ENCODE measurements around the gene PRKD3. TPM values are rescaled to one million over a fixed set of nuclear protein-coding genes. Genes with fewer than 3 reads are reported as not detected.

Gene PRKD3
- total and polyA plus RNA-seq, 2 of the 13 experiments (the other 11 are each of a cell fraction or from before 2014, with no cell fraction given) = 11.6 to 38.4 TPM

DNA sequence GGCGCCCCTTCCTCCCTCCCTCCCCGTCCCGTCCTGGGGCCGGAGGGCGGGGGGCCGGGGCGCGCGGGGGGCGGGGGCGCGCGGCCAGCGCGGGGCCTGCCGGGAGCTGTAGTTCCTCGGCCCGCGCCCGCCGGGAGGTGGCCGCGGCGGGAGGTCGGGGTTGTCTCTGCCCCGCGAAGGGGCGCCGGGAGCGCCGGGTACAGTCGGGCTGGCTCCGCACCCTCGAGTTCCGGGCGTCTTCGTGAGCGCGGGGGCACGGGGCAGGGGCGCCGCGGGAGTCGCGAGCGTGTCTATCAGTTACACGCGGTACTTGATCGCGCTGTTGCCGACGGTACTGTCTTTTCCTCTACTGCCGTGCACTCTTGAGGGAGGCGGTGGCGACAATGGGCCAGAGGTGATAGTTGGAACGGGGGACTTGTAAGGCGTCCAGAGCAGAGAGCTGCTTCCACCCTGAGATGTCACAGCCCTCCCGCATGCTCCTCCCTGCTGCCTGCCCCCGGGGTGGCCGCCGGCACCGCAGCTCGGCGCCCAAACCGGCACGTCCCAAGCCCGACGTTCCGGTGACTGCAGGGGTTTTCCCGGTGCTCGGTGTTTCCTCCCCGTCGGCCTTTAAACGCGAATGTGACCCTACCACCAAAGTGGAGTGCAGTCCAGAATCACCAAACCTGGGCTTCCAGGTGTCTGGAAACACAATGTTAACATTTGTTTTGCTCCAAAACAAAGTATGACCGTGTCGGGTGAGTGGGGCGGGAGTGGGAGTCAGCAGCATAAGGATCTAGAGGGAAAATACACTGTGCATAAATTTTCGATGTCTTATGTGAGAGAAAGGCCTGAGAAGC lies at the start of gene PRKD3 (continued):
- TF ChIP-seq, protein P1, sequence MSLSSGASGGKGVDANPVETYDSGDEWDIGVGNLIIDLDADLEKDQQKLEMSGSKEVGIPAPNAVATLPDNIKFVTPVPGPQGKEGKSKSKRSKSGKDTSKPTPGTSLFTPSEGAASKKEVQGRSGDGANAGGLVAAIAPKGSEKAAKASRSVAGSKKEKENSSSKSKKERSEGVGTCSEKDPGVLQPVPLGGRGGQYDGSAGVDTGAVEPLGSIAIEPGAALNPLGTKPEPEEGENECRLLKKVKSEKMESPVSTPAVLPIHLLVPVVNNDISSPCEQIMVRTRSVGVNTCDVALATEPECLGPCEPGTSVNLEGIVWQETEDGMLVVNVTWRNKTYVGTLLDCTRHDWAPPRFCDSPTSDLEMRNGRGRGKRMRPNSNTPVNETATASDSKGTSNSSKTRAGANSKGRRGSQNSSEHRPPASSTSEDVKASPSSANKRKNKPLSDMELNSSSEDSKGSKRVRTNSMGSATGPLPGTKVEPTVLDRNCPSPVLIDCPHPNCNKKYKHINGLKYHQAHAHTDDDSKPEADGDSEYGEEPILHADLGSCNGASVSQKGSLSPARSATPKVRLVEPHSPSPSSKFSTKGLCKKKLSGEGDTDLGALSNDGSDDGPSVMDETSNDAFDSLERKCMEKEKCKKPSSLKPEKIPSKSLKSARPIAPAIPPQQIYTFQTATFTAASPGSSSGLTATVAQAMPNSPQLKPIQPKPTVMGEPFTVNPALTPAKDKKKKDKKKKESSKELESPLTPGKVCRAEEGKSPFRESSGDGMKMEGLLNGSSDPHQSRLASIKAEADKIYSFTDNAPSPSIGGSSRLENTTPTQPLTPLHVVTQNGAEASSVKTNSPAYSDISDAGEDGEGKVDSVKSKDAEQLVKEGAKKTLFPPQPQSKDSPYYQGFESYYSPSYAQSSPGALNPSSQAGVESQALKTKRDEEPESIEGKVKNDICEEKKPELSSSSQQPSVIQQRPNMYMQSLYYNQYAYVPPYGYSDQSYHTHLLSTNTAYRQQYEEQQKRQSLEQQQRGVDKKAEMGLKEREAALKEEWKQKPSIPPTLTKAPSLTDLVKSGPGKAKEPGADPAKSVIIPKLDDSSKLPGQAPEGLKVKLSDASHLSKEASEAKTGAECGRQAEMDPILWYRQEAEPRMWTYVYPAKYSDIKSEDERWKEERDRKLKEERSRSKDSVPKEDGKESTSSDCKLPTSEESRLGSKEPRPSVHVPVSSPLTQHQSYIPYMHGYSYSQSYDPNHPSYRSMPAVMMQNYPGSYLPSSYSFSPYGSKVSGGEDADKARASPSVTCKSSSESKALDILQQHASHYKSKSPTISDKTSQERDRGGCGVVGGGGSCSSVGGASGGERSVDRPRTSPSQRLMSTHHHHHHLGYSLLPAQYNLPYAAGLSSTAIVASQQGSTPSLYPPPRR (CRISPR knock-in tag; IDR thresholded peaks at IDR 0.05; ENCODE audit: borderline replicate concordance) = peak; percentile 38; the same call in 1 of the 2 replicates
- TF ChIP-seq ZNF781 (CRISPR knock-in tag; IDR thresholded peaks at IDR 0.05; ENCODE audit: borderline replicate concordance, not compliant biosample characterization) = no peak
- TF ChIP-seq ZNF501 (CRISPR knock-in tag; IDR thresholded peaks at IDR 0.05) = peak; percentile 19; the same call in 1 of the 2 replicates
- TF ChIP-seq GPN1 (CRISPR knock-in tag; IDR thresholded peaks at IDR 0.05; ENCODE audit: borderline replicate concordance) = 0 out of 2 replicates have a peak, but pooled peaks have one; percentile 40
- no peak for TF ChIP-seq ZNF460 (CRISPR knock-in tag; IDR thresholded peaks at IDR 0.05; ENCODE audit: borderline replicate concordance)
- TF ChIP-seq SOX5 (CRISPR knock-in tag; IDR thresholded peaks at IDR 0.05; ENCODE audit: borderline replicate concordance) = no peak
- TF ChIP-seq ELF1 (CRISPR knock-in tag; IDR thresholded peaks at IDR 0.05) = no peak
- no peak for TF ChIP-seq ZNF598 (CRISPR knock-in tag; IDR thresholded peaks at IDR 0.05; ENCODE audit: borderline replicate concordance)
- no peak for TF ChIP-seq YEATS2 (CRISPR knock-in tag; IDR thresholded peaks at IDR 0.05; ENCODE audit: borderline replicate concordance)
- TF ChIP-seq, protein P2, sequence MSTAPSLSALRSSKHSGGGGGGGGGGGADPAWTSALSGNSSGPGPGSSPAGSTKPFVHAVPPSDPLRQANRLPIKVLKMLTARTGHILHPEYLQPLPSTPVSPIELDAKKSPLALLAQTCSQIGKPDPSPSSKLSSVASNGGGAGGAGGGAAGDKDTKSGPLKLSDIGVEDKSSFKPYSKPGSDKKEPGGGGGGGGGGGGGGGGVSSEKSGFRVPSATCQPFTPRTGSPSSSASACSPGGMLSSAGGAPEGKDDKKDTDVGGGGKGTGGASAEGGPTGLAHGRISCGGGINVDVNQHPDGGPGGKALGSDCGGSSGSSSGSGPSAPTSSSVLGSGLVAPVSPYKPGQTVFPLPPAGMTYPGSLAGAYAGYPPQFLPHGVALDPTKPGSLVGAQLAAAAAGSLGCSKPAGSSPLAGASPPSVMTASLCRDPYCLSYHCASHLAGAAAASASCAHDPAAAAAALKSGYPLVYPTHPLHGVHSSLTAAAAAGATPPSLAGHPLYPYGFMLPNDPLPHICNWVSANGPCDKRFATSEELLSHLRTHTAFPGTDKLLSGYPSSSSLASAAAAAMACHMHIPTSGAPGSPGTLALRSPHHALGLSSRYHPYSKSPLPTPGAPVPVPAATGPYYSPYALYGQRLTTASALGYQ (CRISPR knock-in tag; IDR thresholded peaks at IDR 0.05) = no peak
- TF ChIP-seq KDM4B (CRISPR knock-in tag; IDR thresholded peaks at IDR 0.05) = no peak
- TF ChIP-seq, protein P3, sequence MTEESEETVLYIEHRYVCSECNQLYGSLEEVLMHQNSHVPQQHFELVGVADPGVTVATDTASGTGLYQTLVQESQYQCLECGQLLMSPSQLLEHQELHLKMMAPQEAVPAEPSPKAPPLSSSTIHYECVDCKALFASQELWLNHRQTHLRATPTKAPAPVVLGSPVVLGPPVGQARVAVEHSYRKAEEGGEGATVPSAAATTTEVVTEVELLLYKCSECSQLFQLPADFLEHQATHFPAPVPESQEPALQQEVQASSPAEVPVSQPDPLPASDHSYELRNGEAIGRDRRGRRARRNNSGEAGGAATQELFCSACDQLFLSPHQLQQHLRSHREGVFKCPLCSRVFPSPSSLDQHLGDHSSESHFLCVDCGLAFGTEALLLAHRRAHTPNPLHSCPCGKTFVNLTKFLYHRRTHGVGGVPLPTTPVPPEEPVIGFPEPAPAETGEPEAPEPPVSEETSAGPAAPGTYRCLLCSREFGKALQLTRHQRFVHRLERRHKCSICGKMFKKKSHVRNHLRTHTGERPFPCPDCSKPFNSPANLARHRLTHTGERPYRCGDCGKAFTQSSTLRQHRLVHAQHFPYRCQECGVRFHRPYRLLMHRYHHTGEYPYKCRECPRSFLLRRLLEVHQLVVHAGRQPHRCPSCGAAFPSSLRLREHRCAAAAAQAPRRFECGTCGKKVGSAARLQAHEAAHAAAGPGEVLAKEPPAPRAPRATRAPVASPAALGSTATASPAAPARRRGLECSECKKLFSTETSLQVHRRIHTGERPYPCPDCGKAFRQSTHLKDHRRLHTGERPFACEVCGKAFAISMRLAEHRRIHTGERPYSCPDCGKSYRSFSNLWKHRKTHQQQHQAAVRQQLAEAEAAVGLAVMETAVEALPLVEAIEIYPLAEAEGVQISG (CRISPR knock-in tag; IDR thresholded peaks at IDR 0.05) = peak; percentile 56; the same call in 1 of the 2 replicates
- no peak for TF ChIP-seq SRSF4 (IDR thresholded peaks at IDR 0.05; ENCODE audit: low read depth, low read length, poor library complexity, severe bottlenecking)
- TF ChIP-seq PHF8 (CRISPR knock-in tag; IDR thresholded peaks at IDR 0.05) = peak; percentile 49; the same call in 1 of the 2 replicates
- no peak for TF ChIP-seq PAF1 (CRISPR knock-in tag; IDR thresholded peaks at IDR 0.05)
- no peak for TF ChIP-seq RORA (CRISPR knock-in tag; IDR thresholded peaks at IDR 0.05)
- no peak for TF ChIP-seq ZNF432 (CRISPR knock-in tag; IDR thresholded peaks at IDR 0.05; ENCODE audit: borderline replicate concordance)
- peak; percentile 90 for TF ChIP-seq ZNF547 (CRISPR knock-in tag; IDR thresholded peaks at IDR 0.05)
- TF ChIP-seq GABPA (IDR thresholded peaks at IDR 0.05; ENCODE audit: low read depth, low read length) = 0 out of 2 replicates have a peak, but pooled peaks have one; percentile 29
- no peak for TF ChIP-seq GABPA (CRISPR knock-in tag; IDR thresholded peaks at IDR 0.05; ENCODE audit: low read depth)
